GM06990 (cell line): ENCODE measurements around the gene DCAF4L1.
A peak's percentile ranks its signal among the peaks of the same experiment; 100 is the strongest.

Source experiments
- DNase-seq: peaks from one replicate; pipeline ENCODE4 v3.0.0-alpha.2; 2011; ENCODE audit not compliant: insufficient read length; ENCODE audit errors: extremely low read depth
- H3K27me3 ChIP-seq: replicated peaks from 2 replicates; pipeline ENCODE4 v1.6.0; 2011; ENCODE audit warnings: low read length; ENCODE audit not compliant: control insufficient read depth, insufficient read depth
- H3K36me3 ChIP-seq: 2 replicates; pipeline ENCODE4 v1.5.1; 2011; ENCODE audit warnings: low read length; ENCODE audit not compliant: control insufficient read depth, insufficient read depth
- H3K4me3 ChIP-seq: replicated peaks from 2 replicates; pipeline ENCODE4 v1.5.1; 2011; ENCODE audit warnings: low read depth, mild to moderate bottlenecking, control low read depth, low read length
- CTCF ChIP-seq: IDR thresholded peaks from 2 replicates; pipeline ENCODE4 v1.5.1; 2011; ENCODE audit warnings: low read length, control low read depth, mild to moderate bottlenecking, inconsistent platforms; ENCODE audit not compliant: insufficient read depth, poor library complexity, severe bottlenecking

Gene DCAF4L1

GRCh38 chr4:41981456-41981855 is at the start of gene DCAF4L1:
Gene DCAF4L1, plus strand, starts transcription at chr4:41981756. Its CDS starts 37 bp downstream, at chr4:41981793.
- TF ChIP-seq CTCF = no peak
- H3K36me3 ChIP-seq = no peaks in the 10 kb centered on the region
- H3K4me3 ChIP-seq = no peak within 1 kb of the TSS

GRCh38 chr4:41932988-41933387 is 48.6 kb upstream of the DCAF4L1 start:
- H3K4me3 ChIP-seq = no peak overlapping the region
- TF ChIP-seq CTCF = no peak

More at GRCh38 chr4:41981456-41981855, at the start of gene DCAF4L1:
- no peak for DNase-seq
- H3K27me3 ChIP-seq = no peaks in the 10 kb centered on the region

GRCh38 chr4:41933997-41934503 is 47.5 kb upstream of the DCAF4L1 start:
- no peak for DNase-seq
- Histone ChIP-seq H3K36me3 (no peaks in the 10 kb centered on the region), H3K27me3 (no peaks in the 10 kb centered on the region), H3K4me3 (no peak overlapping the region)
- no peak for TF ChIP-seq CTCF

More at GRCh38 chr4:41932988-41933387, 48.6 kb upstream of the DCAF4L1 start:
- H3K36me3 ChIP-seq = no peaks in the 10 kb centered on the region
- DNase-seq = no peak
- no peaks in the 10 kb centered on the region for H3K27me3 ChIP-seq

GRCh38 chr4:41934514-41934900 is 47.0 kb upstream of the DCAF4L1 start:
- Histone ChIP-seq H3K27me3 (no peaks in the 10 kb centered on the region), H3K36me3 (no peaks in the 10 kb centered on the region), H3K4me3 (peak overlapping the region; percentile 95)
- no peak for TF ChIP-seq CTCF
- DNase-seq = no peak

- Histone ChIP-seq H3K27me3 (no peaks in the 10 kb centered on the region), H3K36me3 (no peaks in the 10 kb centered on the region), H3K4me3 (peak within 1 kb of the TSS; percentile 95)
- DNase-seq = peak; percentile 86
- no peak for TF ChIP-seq CTCF
Observed at GRCh38 chr4:41934901-41935651, 46.5 kb upstream of the DCAF4L1 start, which contains the start of gene TMEM33. Gene TMEM33, plus strand, starts transcription at chr4:41935429. Its CDS starts 56 bp downstream, at chr4:41935485.
